CD4-positive, alpha-beta T cell treated with Interleukin-15 for 4 hours (primary cell): Measurements from ENCODE around the gene C2orf49.
"Not testable (repeated sequence)": the region's sequence is repeated elsewhere in the genome, so short reads cannot be mapped to it uniquely, and the experiment has no call there.

Experiments
- DNase-seq: peaks from one replicate; pipeline ENCODE4 v3.0.0-alpha.2; 2020; ENCODE audit warnings: low spot score

Gene C2orf49

DNA sequence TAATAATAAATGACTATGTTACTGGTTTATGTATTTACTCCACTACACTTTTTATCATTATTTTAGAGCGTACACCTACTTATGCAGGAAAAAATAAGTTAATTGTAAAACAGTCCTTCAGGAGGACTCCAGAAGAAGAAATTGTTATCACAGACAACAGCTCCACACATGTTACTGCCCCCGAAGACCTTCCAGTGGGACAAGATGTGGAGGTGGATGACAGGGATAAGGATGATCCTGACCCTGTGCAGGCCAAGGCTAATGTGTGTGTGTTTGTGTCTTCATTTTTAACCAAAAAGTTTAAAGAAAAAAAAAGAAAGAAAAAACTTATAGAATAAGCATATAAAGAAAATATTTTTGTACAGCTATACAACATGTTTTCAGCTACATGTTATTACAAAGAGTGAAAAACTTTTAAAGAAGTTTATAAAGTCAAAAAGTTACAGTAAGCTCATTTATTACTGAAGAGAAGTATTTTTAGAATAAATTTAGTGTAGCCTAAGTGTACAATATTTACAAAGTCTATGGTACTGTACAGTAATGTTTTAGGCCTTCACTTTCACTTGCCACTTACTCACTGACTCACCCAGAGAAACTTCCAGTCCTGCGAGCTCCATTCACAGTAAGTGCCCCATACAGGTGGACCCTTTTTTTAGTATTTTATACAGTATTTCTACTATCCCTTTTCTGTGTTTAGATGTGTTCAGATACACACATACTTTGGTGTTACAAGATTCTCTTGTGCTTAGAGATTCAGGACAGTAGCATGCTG lies 15.3 kb upstream of the C2orf49 start:
- DNase-seq, result no peak

DNA sequence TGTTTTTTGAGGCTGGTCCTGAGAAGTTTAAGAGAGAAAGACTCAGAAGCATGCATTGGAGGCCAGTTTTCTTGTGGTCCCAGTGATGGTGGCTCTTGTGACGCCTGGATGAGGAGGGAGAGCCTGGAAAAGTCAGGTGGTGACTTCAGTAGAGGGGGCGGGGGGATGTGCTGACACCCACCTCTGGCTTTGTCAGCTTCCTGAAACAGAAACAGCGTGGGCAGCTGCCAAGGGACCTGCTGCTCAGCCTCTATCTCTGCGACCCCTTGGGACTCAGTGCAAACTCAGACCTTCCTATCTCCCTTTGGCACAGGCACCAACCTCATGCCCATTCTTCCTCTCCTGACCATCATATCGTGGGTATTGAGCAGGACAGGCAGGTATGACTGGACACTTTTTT lies 14.2 kb upstream of the C2orf49 start:
- no peak for DNase-seq

- DNase-seq, result no peak
These were observed 13.2 kb upstream of the C2orf49 start for GRCh38 chr2:105324101-105324500.

DNA sequence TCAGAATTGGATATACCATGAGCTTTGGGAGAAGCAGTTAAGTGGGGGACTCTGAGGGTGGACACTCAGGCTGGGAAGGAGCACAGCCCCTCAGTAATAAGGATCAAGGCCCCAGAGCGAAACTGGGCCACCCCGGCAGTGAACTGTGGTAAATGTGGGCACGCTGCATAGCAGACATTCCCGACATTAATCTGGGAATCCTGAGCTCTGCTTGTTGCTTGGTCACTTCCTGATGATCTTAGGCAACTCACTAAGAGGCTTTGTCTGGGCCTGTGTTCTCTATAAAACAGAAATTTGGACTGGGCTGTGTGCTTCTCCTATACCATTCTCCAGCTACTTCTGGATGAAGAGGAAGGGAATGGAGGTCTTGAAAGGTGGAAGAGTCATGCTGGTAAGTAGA lies 12.6 kb upstream of the C2orf49 start:
- no peak for DNase-seq

- no peak for DNase-seq
These were observed 11.9 kb upstream of the C2orf49 start for GRCh38 chr2:105325389-105325963.

DNA sequence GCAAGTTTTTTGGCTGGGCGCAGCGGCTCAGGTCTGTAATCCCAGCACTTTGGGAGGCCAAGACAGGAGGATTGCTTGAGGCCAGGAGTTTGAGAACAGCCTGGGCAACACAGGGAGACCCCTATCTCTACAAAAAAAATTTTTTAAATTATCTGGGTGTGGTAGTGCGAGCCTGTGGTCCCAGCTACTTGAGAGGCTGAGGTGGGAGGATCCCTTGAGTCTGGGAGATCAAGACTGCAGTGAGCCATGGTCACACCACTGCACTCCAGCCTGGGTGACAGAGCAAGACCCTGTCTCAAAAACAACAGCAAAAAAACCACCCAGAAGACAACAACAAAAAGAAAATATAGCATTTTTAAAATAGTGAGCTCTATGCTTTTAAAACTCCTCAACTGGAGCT lies 10.1 kb upstream of the C2orf49 start:
- DNase-seq, result not testable (repeated sequence)

- no peak for DNase-seq
These were observed 9.7 kb upstream of the C2orf49 start for GRCh38 chr2:105327690-105328089.

GRCh38 chr2:105328281-105329196 lies 8.8 kb upstream of the C2orf49 start:
- DNase-seq, result no peak

DNA sequence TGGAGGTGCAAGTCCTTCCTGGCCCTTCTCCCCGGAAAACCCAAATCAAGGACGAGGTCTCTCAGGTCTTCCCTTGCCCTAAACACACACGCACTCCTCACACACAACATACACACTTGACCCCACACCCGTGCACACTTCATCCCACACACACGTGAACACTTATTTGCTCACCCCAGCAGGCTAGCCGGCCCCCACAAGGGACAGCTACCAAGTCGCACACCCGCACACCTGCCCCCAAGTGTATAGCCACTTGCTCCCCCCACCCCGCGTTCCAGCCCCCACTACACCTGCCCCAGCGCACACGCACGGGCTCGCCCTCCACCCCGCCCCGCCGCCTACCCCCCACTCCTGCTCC lies 8.2 kb upstream of the C2orf49 start:
- no peak for DNase-seq

DNA sequence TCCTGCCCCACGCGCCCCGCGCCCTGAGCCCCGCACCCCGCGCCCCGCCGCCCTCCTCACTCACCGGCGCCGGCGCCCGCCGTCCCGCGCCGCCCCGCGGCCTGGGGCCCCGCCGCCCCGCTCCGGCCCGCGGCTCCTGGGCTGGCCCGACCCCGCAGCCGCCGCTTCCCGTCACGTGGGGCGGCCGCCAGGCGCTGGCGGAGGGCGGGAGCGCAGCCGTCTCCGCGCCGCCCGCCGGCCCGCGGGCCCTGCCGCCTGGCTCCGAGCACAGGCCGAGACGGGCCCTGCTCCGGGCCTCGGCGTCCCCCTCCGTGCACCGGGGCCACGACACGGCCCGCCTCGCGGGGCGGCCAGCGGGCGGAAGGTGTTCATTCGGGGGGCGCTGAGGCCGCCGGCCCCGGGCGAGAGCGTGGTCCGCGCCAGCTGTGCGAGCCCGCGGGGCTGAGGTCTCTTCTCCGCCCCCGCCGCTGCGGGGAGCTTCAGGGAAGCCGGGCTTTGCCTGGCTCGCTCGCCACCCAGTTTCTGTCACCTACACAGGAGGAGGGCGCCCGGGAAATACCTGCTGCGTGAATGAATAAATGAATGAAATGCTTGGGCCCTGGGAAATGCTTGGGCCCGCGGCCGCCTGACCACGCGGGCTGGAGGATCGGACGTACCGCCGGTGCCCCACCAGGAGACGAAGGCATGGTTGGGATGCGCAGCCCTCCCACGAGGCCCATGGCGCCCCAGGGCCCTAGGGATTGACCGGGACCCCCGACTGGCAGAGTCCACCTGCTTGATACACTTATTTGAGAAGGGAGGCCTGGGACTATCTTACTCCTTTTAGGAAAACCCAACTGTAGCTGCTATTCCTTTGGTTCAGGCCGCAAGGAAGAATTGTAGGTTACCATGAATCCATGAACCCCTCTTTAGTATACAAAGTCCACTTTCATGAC lies 7.5 kb upstream of the C2orf49 start, which contains the start of gene TGFBRAP1:
TGFBRAP1 (minus strand) TSS at position 175 of the 935 bp plus-strand sequence. CDS start 21,434 bp downstream, outside the sequence.
- peak; percentile 46 for DNase-seq

- DNase-seq, result no peak
These were observed 6.5 kb upstream of the C2orf49 start for GRCh38 chr2:105330681-105331375.

GRCh38 chr2:105334211-105334610 lies 3.1 kb upstream of the C2orf49 start:
- no peak for DNase-seq

DNA sequence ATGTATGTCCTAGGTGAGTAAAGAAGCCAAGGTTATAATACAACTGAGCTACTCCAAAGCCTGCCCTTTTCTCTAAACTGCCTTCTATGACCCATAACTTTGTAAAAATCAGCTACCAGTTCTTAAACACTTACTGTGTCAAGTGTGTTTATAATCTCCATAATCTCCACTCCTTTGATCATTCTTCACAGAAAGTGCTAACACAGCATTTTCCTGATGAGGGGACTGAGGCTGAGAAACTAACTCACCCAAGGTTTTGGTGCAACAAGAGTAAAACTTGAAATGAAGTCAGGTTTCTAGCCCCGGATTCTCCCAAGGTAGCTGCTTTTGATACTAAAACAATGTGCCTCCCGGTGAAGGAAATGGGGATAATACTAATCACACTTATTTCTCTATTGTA lies 1.9 kb upstream of the C2orf49 start:
- no peak for DNase-seq

GRCh38 chr2:105336786-105337121 lies 586 bp upstream of the C2orf49 start:
- no peak for DNase-seq

DNA sequence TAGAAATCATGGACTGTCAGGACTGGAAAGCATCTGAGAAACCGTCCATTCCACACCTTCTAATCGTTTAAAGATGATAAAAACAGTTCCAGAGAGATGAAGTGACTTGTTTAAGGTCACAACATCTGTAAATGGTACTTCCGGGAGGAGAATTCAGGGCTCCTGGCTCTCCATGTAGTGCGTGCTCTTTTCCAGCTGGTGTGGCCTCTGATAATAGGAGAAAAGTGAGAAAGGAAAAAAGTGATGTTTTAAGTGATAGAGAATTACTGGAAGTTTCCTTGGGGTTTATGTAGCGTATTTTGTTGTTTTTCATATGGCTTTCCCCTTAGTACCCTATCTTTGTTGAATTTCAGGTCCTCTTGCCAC lies 663 bp downstream of the C2orf49 start:
- no peak for DNase-seq

- no peak for DNase-seq
These were observed 2.1 kb downstream of the C2orf49 start for GRCh38 chr2:105339414-105339813.

GRCh38 chr2:105344704-105345345 lies 7.5 kb downstream of the C2orf49 start:
- DNase-seq, result peak; percentile 19

GRCh38 chr2:105357122-105357521 lies 19.8 kb downstream of the C2orf49 start:
- no peak for DNase-seq

DNA sequence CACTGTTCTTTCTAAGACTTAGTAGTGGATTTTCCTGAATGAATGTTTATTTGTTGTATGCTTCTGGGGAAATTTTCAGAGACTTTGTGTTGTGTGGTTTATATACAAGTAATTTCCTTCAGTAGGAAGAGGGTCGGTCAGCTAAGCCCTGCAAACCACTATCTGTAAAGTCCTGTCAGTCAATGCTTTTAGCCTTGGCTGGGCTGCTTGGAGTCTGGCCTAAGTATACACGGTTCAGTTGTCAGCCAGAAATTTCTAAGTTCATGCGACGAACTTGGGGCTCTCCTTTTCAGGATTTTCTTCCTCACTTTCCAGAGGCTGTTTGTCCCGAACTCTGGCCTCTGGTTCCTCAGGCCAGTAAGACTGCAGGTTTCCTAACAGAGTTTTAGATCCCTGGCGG lies 21.3 kb downstream of the C2orf49 start:
- DNase-seq, result no peak

DNA sequence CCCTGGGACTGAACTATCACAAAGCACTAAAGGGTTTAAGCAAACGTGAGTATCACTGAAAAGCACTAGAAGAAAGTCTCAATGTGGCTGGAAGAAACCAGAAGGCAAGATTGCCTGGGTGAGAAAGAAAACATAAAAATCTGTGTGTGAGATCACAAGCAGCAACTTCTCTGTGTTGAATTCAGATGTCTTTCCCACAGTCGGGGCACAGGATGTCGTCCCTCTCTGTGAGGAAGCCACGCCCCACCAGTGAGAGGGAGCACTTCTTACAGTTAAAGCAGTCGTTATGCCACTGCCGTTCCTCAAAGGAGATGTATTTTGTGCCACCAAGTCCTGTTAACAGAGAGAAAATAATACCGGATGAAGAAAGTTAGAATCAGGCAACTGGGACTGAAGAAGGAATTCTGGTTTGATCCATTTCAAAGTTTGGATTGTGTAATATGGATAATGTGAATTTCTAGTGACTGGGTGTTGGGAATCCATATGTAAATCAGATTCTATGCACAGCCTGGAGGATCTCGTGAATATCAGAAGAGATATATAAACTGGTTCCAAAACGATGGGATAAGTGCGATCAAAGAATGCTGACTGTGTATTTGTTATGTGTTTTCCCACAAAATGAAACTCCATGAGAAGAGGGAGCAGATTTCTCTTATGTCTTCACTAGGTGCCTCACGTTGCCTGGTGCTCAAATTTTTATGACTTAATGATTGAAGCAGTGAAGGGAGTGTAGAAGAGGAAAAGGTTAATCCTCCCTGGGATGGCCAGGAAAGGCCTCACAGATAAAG lies 24.0 kb downstream of the C2orf49 start:
- no peak for DNase-seq
